K562 (cell line): ENCODE data around the gene CZIB. TPM values are rescaled to one million over a fixed set of nuclear protein-coding genes. Genes with fewer than 3 reads are reported as not detected.

Source experiments
- CEBPG ChIP-seq, 3 experiments: fragments of 200-800 bp in 1 of 3; sonication (Bioruptor generic) in 1 of 3; sonication (generic) in 1 of 3; formaldehyde crosslinking in 1 of 3; IDR thresholded peaks in 2 of 3; conservative IDR thresholded peaks in 1 of 3; 2 replicates each; pipeline versions ENCODE4 v1.6.1 to v1.8.0; 2016 to 2022; ENCODE audit warnings: missing compliant biosample characterization in 2 of 3, missing genetic modification characterization in 2 of 3, mild to moderate bottlenecking in 1 of 3, missing genetic modification reagents in 1 of 3
- EHMT2 ChIP-seq: fragments of 450-650 bp; IDR thresholded peaks from 2 replicates; pipeline ENCODE4 v1.6.1; 2018; ENCODE audit warnings: antibody characterized with exemption
- FOXA3 ChIP-seq, 2 experiments: fragments of 450-650 bp in 1 of 2; sonication (generic) in 1 of 2; formaldehyde crosslinking; IDR thresholded peaks in 1 of 2; conservative IDR thresholded peaks in 1 of 2; 2 replicates each; pipeline versions ENCODE4 v1.4.0 to v1.8.0; 2020 to 2022; ENCODE audit warnings: mild to moderate bottlenecking in 2 of 2, missing genetic modification reagents in 1 of 2
- GATAD2B ChIP-seq: fragments of 450-650 bp; IDR thresholded peaks from 2 replicates; pipeline ENCODE4 v1.6.1; 2017; ENCODE audit warnings: mild to moderate bottlenecking, borderline replicate concordance
- GTF2F1 ChIP-seq: IDR thresholded peaks from 2 replicates; pipeline ENCODE4 v1.6.1; 2011; ENCODE audit warnings: low read depth, low read length, improper control_type of control experiment
- SAP30 ChIP-seq: fragments of 200-600 bp; sonication (generic); IDR thresholded peaks from 2 replicates; pipeline ENCODE4 v1.6.1; 2012; ENCODE audit warnings: borderline replicate concordance, low read depth, mild to moderate bottlenecking, moderate library complexity, low read length, control low read depth, inconsistent platforms; ENCODE audit not compliant: insufficient read depth, poor library complexity, severe bottlenecking
- TRIM24 ChIP-seq, 2 experiments: fragments of 450-650 bp; IDR thresholded peaks; 2 replicates each; pipeline ENCODE4 v1.6.1; 2016
- ZKSCAN1 ChIP-seq: fragments of 150-350 bp; IDR thresholded peaks from 2 replicates; pipeline ENCODE4 v1.6.1; 2016; ENCODE audit warnings: low read depth, low read length
- polyA plus RNA-seq, 8 experiments: library from polyadenylated mRNA; depleted of rRNA in 4 of 8; stranded (reverse) in 5 of 8; unstranded in 3 of 8; fragments of >200 nt; fragmentation: Nextera tagmentation in 2 of 8; fragmentation: Illumina TruSeq in 1 of 8; extraction: Ambion mirVana in 2 of 8; extraction: Trizol in 1 of 8; gene quantifications; 2 replicates each; pipeline versions ENCODE4 v1.2.1 to v1.2.3, GENCODE V29; 2011 to 2014; ENCODE audit warnings: inconsistent platforms in 1 of 8, missing spikeins in 1 of 8
- total RNA-seq, 7 experiments: library from RNA; depleted of rRNA in 6 of 7; stranded (reverse); fragments of >200 nt in 6 of 7; fragmentation: Illumina TruSeq in 2 of 7; extraction: Trizol in 2 of 7; gene quantifications; 2 replicates each; pipeline versions ENCODE4 v1.2.1 to v1.2.3, GENCODE V29; 2011 to 2021; ENCODE audit warnings: low replicate concordance in 1 of 7
- TF ChIP-seq, protein P1 (sequence below), 2 experiments: fragments of 450-650 bp; IDR thresholded peaks; 2 replicates each; pipeline ENCODE4 v1.6.1; 2016; ENCODE audit warnings: mild to moderate bottlenecking in 2 of 2, borderline replicate concordance in 1 of 2, low read depth in 1 of 2, moderate library complexity in 1 of 2
- TF ChIP-seq, protein P2 (sequence below): fragments of 450-650 bp; conservative IDR thresholded peaks from 2 replicates; pipeline ENCODE4 v1.6.1; 2016; ENCODE audit warnings: missing genetic modification characterization, low read depth, mild to moderate bottlenecking, control low read depth, missing compliant biosample characterization
- TF ChIP-seq, protein P3 (sequence below): fragments of 250-450 bp; sonication (Bioruptor Pico); IDR thresholded peaks from 2 replicates; pipeline ENCODE4 v1.8.0; 2021; ENCODE audit warnings: mild to moderate bottlenecking, moderate library complexity

Gene CZIB
- total and polyA plus RNA-seq, 9 of the 15 experiments (the other 6 are each of a cell fraction or from before 2014, with no cell fraction given), result 52.6 to 111 (median 80.0) TPM

GRCh38 chr1:53238197-53239155 lies 18.0 kb upstream of the CZIB start, which contains the start of gene MAGOH (continued):
- TF ChIP-seq, protein P1, sequence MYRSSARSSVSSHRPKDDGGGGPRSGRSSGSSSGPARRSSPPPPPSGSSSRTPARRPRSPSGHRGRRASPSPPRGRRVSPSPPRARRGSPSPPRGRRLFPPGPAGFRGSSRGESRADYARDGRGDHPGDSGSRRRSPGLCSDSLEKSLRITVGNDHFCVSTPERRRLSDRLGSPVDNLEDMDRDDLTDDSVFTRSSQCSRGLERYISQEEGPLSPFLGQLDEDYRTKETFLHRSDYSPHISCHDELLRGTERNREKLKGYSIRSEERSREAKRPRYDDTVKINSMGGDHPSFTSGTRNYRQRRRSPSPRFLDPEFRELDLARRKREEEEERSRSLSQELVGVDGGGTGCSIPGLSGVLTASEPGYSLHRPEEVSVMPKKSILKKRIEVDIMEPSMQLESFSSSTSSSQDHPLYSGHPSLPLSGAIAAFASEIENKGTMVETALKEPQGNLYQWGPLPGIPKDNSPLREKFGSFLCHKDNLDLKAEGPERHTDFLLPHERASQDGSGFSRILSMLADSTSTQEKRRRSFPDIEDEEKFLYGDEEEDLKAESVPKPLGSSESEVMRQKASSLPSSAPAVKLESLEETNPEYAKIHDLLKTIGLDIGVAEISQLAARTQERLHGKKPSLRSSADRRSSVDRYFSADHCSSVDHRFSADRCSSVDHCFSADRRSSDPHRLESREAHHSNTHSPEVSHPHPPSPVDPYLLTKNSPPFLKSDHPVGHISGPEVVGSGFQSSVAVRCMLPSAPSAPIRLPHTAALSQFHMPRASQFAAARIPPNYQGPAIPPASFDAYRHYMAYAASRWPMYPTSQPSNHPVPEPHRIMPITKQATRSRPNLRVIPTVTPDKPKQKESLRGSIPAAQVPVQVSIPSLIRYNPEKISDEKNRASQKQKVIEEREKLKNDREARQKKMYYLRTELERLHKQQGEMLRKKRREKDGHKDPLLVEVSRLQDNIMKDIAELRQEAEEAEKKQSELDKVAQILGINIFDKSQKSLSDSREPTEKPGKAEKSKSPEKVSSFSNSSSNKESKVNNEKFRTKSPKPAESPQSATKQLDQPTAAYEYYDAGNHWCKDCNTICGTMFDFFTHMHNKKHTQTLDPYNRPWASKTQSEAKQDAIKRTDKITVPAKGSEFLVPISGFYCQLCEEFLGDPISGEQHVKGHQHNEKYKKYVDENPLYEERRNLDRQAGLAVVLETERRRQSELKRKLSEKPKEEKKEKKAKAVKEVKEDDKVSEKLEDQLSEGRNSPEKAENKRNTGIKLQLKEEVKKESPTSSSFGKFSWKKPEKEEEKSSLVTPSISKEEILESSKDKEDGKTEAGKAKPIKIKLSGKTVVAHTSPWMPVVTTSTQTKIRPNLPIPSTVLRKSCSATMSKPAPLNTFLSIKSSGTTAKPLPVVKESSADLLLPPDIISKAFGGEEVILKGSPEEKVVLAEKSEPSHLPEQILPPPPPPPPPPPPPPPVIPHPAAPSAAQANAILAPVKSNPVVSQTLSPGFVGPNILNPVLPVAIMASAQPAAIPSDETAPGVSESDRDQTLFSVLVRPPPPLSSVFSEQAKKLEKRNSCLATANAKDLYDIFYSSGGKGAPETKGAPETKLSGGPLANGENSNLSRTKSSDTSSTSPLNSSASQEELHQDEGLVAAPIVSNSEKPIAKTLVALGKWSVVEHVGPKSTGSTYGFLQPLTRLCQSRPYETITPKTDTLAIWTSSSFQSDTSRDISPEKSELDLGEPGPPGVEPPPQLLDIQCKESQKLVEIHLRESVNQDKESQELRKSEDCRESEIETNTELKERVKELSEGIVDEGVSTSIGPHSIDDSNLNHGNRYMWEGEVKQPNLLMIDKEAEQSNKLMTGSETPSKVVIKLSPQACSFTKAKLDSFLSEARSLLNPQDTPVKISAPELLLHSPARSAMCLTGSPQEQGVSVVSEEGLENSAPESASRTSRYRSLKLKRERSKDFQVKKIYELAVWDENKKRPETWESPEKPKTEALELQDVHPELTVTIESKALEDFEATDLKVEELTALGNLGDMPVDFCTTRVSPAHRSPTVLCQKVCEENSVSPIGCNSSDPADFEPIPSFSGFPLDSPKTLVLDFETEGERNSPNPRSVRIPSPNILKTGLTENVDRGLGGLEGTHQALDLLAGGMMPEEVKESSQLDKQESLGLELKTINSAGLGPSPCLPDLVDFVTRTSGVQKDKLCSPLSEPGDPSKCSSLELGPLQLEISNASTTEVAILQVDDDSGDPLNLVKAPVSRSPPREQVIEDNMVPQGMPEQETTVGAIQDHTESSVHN (IDR thresholded peaks at IDR 0.05; ENCODE audit: borderline replicate concordance in 1 of 2, low read depth in 1 of 2), result no peak
- TF ChIP-seq GATAD2B, result peak; percentile 55; the same call in 1 of the 2 replicates
- peak; percentile 96 for TF ChIP-seq CEBPG (CRISPR knock-in tag; IDR thresholded peaks at IDR 0.05)
- TF ChIP-seq CEBPG (tag; conservative IDR thresholded peaks at IDR 0.05 in 1 of 2, IDR thresholded peaks at IDR 0.05 in 1 of 2), result peak in 1 of 2 experiments; percentile 85; a peak in 2 of 4 replicates
- peak; percentile 26 to 39; a peak in 2 of 4 replicates for TF ChIP-seq TRIM24 (IDR thresholded peaks at IDR 0.05)
- TF ChIP-seq, protein P2, sequence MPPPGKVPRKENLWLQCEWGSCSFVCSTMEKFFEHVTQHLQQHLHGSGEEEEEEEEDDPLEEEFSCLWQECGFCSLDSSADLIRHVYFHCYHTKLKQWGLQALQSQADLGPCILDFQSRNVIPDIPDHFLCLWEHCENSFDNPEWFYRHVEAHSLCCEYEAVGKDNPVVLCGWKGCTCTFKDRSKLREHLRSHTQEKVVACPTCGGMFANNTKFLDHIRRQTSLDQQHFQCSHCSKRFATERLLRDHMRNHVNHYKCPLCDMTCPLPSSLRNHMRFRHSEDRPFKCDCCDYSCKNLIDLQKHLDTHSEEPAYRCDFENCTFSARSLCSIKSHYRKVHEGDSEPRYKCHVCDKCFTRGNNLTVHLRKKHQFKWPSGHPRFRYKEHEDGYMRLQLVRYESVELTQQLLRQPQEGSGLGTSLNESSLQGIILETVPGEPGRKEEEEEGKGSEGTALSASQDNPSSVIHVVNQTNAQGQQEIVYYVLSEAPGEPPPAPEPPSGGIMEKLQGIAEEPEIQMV (tag), result no peak
- TF ChIP-seq, protein P3, sequence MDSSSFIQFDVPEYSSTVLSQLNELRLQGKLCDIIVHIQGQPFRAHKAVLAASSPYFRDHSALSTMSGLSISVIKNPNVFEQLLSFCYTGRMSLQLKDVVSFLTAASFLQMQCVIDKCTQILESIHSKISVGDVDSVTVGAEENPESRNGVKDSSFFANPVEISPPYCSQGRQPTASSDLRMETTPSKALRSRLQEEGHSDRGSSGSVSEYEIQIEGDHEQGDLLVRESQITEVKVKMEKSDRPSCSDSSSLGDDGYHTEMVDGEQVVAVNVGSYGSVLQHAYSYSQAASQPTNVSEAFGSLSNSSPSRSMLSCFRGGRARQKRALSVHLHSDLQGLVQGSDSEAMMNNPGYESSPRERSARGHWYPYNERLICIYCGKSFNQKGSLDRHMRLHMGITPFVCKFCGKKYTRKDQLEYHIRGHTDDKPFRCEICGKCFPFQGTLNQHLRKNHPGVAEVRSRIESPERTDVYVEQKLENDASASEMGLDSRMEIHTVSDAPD (CRISPR knock-in tag), result no peak
- peak; percentile 58 for TF ChIP-seq ZKSCAN1
- peak; percentile 93 for TF ChIP-seq SAP30
- TF ChIP-seq FOXA3 (CRISPR knock-in tag; conservative IDR thresholded peaks at IDR 0.05 in 1 of 2, IDR thresholded peaks at IDR 0.05 in 1 of 2), result 0 out of 4 replicates have a peak, but pooled peaks of 1 of the 2 experiments have one; percentile 28
- peak; percentile 17; the same call in 1 of the 2 replicates for TF ChIP-seq GTF2F1
- peak; percentile 79 for TF ChIP-seq EHMT2
